PC-9 (cell line): Measurements from ENCODE around the gene CDH19. TPM values are rescaled to one million over a fixed set of nuclear protein-coding genes. Genes with fewer than 3 reads are reported as not detected.
"Not testable (repeated sequence)": the region's sequence is repeated elsewhere in the genome, so short reads cannot be mapped to it uniquely, and the experiment has no call there.

ENCODE experiments used
- BruUV-seq: library from RNA; stranded (reverse); fragments of 400-500 nt; replicated peaks from 2 replicates; lab custom pipeline; 2021; lab: Mats Ljungman, UMichigan
- CTCF ChIA-PET: fragments of 300-600 bp; sonication (Branson Sonifier 250); formaldehyde crosslinking; loops from one replicate; lab custom pipeline; 2022; ENCODE audit warnings: antibody characterized with exemption; lab: Charles Lee
- POLR2A ChIA-PET: fragments of 300-600 bp; sonication (Branson Sonifier 250); formaldehyde crosslinking; loops from one replicate; lab custom pipeline; 2022; ENCODE audit warnings: antibody characterized with exemption; ENCODE audit not compliant: unreplicated experiment; lab: Charles Lee
- DNase-seq, 2 experiments: peaks; one replicate each; pipeline versions ENCODE4 v3.0.0 to v3.0.0-alpha.2; 2015 to 2022; ENCODE audit warnings: mixed read lengths in 1 of 2
- H2AFZ ChIP-seq: fragments of 200-600 bp; sonication (generic); 2 replicates; pipeline ENCODE4 v1.8.1; 2017; ENCODE audit warnings: antibody characterized with exemption
- H3F3A ChIP-seq: fragments of 200-600 bp; sonication (generic); 2 replicates; pipeline ENCODE4 v1.8.1; 2017; ENCODE audit warnings: antibody characterized with exemption, mild to moderate bottlenecking, low read depth; ENCODE audit not compliant: insufficient read depth
- H3K27ac ChIP-seq: fragments of 200-600 bp; sonication (generic); 2 replicates; pipeline ENCODE4 v1.6.1; 2016; ENCODE audit warnings: mixed run types
- H3K27me3 ChIP-seq: fragments of 200-600 bp; sonication (generic); 2 replicates; pipeline ENCODE4 v1.6.1; 2016; ENCODE audit warnings: low read depth, mixed run types; ENCODE audit not compliant: insufficient read depth
- H3K36me3 ChIP-seq: fragments of 200-600 bp; sonication (generic); 2 replicates; pipeline ENCODE4 v1.6.1; 2016; ENCODE audit warnings: low read depth, mixed run types
- H3K4me1 ChIP-seq: fragments of 200-600 bp; sonication (generic); replicated peaks from 2 replicates; pipeline ENCODE4 v1.6.1; 2016; ENCODE audit warnings: mixed run types; ENCODE audit not compliant: insufficient read depth
- H3K4me2 ChIP-seq: fragments of 200-600 bp; sonication (generic); 2 replicates; pipeline ENCODE4 v1.6.1; 2017; ENCODE audit warnings: mixed run types
- H3K4me3 ChIP-seq: fragments of 200-600 bp; sonication (generic); 2 replicates; pipeline ENCODE4 v1.6.1; 2016; ENCODE audit warnings: mixed run types
- H3K79me2 ChIP-seq: fragments of 200-600 bp; sonication (generic); 2 replicates; pipeline ENCODE4 v1.6.1; 2017; ENCODE audit warnings: low read depth, mixed run types
- H3K9me2 ChIP-seq: fragments of 200-600 bp; sonication (generic); 2 replicates; pipeline ENCODE4 v1.8.1; 2017; ENCODE audit warnings: mild to moderate bottlenecking; ENCODE audit not compliant: insufficient read depth
- H3K9me3 ChIP-seq: fragments of 200-600 bp; sonication (generic); 2 replicates; pipeline ENCODE4 v1.8.1; 2016; ENCODE audit warnings: low read depth; ENCODE audit not compliant: insufficient read depth
- H4K20me1 ChIP-seq: fragments of 200-600 bp; sonication (generic); 2 replicates; pipeline ENCODE4 v1.8.1; 2017; ENCODE audit not compliant: insufficient read depth
- EZH2 ChIP-seq: fragments of 200-600 bp; sonication (generic); IDR thresholded peaks from 2 replicates; pipeline ENCODE4 v1.8.0; 2017; ENCODE audit warnings: antibody characterized with exemption, low read depth
- intact Hi-C: fragments of 100-400 bp; cut with micrococcal nuclease; formaldehyde crosslinking; loops from one replicate; pipeline ENCODE4 v1.10.0; 2022; ENCODE audit not compliant: unreplicated experiment
- total RNA-seq: library from RNA; stranded (reverse); gene quantifications from 2 replicates; pipeline ENCODE4 v1.2.3, GENCODE V29; 2021
- TF ChIP-seq, protein P1 (sequence below): fragments of 200-600 bp; sonication (generic); conservative IDR thresholded peaks from 2 replicates; pipeline ENCODE4 v1.6.1; 2017; ENCODE audit warnings: mixed run types, antibody characterized with exemption, mild to moderate bottlenecking, moderate library complexity

The CDH19 gene
- total RNA-seq, 1 experiment from 2014 or later: not detected

DNA sequence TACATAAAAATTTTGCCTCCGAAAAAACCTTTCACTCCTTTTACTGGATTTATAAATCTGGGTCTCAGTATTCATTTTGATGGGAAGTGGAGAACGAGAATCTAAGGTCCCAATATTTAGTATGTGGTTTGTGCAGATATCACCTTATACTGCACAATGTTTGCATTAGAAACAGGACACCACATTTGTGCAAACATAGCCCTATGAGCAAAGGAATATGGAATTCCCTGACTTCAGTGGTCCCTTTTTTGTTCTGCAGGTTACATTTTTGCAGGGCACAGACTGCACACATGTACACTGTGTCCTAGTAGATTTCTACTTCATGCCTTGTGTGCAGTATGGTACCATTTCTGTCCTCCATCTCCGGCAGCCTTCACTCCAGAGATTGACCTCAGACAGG, 130.0 kb downstream of the CDH19 start:
- Histone ChIP-seq H4K20me1 (no peaks in the 10 kb centered on the region), H3K9me2 (no peaks in the 10 kb centered on the region), H3K27ac (no peak overlapping the region), H3K4me3 (no peak overlapping the region), H3K27me3 (no peaks in the 10 kb centered on the region), H3K4me2 (no peak overlapping the region), H3K9me3 (no peaks in the 10 kb centered on the region), H3K79me2 (no peaks in the 10 kb centered on the region), H3K36me3 (no peaks in the 10 kb centered on the region), H3K4me1 (no peaks in the 10 kb centered on the region), H3F3A (no peaks in the 10 kb centered on the region), H2AFZ (no peak overlapping the region)
- TF ChIP-seq, protein P1, sequence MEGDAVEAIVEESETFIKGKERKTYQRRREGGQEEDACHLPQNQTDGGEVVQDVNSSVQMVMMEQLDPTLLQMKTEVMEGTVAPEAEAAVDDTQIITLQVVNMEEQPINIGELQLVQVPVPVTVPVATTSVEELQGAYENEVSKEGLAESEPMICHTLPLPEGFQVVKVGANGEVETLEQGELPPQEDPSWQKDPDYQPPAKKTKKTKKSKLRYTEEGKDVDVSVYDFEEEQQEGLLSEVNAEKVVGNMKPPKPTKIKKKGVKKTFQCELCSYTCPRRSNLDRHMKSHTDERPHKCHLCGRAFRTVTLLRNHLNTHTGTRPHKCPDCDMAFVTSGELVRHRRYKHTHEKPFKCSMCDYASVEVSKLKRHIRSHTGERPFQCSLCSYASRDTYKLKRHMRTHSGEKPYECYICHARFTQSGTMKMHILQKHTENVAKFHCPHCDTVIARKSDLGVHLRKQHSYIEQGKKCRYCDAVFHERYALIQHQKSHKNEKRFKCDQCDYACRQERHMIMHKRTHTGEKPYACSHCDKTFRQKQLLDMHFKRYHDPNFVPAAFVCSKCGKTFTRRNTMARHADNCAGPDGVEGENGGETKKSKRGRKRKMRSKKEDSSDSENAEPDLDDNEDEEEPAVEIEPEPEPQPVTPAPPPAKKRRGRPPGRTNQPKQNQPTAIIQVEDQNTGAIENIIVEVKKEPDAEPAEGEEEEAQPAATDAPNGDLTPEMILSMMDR: no peak
- no peak for TF ChIP-seq EZH2
- no peak for DNase-seq
- no TSS peak for BruUV-seq
- ChIA-PET CTCF (no interaction called here), POLR2A (no interaction called here)
- intact Hi-C loops: no loop called here

DNA sequence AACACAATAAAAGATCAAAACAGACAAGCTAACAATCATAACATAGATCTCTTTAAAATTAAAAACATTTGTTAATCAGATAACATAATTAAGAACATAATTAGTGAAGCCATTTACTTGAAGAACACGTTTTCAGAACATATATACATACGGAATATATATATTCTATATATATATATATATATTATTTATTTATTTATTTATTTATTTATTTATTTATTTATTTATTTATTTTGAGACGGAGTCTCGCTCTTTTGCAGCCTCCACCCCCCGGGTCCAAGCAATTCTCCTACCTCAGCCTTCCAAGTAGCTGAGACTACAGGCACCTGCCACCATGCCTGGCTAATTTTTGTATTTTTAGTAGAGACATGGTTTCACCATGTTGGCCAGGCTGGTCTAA, 137.7 kb downstream of the CDH19 start:
- H3K36me3 ChIP-seq, H3K27ac ChIP-seq, H3K27me3 ChIP-seq, H3K4me3 ChIP-seq, DNase-seq, H3K79me2 ChIP-seq, H3F3A ChIP-seq, H2AFZ ChIP-seq, H3K4me2 ChIP-seq, H3K4me1 ChIP-seq, POLR2A ChIA-PET, intact Hi-C loops, H3K9me2 ChIP-seq, H4K20me1 ChIP-seq, BruUV-seq, H3K9me3 ChIP-seq, CTCF ChIA-PET: not testable (repeated sequence)

DNA sequence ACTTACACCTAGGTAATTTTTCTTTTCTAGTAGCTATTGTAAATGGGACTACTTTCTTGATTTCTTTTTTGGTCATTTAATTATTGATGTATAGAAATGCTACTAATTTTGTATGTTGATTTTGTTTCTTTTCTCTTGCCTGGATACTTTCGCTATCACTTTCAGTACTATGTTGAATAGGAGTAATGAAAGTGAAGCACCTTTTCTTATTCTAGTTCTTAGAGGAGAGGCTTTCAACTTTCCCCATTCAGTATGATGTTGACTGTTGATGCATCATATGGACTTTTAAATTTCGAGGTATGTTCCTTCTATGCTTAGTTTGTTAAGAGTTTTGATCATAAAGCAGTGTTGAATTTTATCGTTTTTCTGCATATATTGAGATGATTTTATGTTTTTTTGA, 142.5 kb downstream of the CDH19 start:
- TF ChIP-seq, protein P1: no peak
- TF ChIP-seq EZH2: no peak
- Histone ChIP-seq H4K20me1 (no peaks in the 10 kb centered on the region), H3K27me3 (no peaks in the 10 kb centered on the region), H3K4me2 (no peak overlapping the region), H3K27ac (no peak overlapping the region), H3F3A (no peaks in the 10 kb centered on the region), H3K9me2 (no peaks in the 10 kb centered on the region; the same call in 1 of the 2 replicates), H3K4me1 (no peaks in the 10 kb centered on the region), H2AFZ (no peak overlapping the region), H3K9me3 (no peaks in the 10 kb centered on the region), H3K36me3 (no peaks in the 10 kb centered on the region), H3K79me2 (no peaks in the 10 kb centered on the region), H3K4me3 (no peak overlapping the region)
- DNase-seq: no peak
- CTCF ChIA-PET: no interaction called here
- POLR2A ChIA-PET: no interaction called here
- intact Hi-C loops: no loop called here
- no TSS peak for BruUV-seq

DNA sequence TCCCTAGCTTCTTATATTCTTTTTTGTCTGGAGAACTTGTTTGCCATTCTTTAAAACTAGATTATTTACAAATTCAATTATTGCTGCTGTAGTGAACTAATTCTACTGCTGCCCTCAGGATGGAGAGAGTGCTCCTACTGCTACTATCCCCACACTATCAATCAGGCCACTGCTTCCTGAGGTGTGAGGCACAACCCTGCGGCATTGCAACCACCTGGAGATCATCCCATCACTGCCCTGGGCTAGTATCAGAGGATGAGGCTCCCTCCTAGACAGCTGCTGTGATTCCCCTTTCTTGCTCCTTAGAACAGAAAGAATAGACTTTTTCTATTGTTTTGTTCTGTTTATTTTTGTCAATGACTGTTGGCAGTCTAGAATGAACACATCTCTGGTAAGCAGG, 146.6 kb downstream of the CDH19 start:
- CTCF ChIA-PET: no interaction called here
- no peak for DNase-seq
- Histone ChIP-seq H3F3A (no peaks in the 10 kb centered on the region), H3K36me3 (no peaks in the 10 kb centered on the region), H3K27me3 (no peaks in the 10 kb centered on the region), H3K9me3 (no peaks in the 10 kb centered on the region), H3K4me1 (no peaks in the 10 kb centered on the region), H3K4me3 (no peak overlapping the region), H2AFZ (no peak overlapping the region), H3K4me2 (no peak overlapping the region), H3K27ac (no peak overlapping the region), H4K20me1 (no peaks in the 10 kb centered on the region), H3K79me2 (no peaks in the 10 kb centered on the region), H3K9me2 (no peaks in the 10 kb centered on the region; the same call in 1 of the 2 replicates)
- intact Hi-C loops: no loop called here
- TF ChIP-seq, protein P1: no peak
- no peak for TF ChIP-seq EZH2
- no TSS peak for BruUV-seq
- POLR2A ChIA-PET: no interaction called here
